Fibroblast of lung (primary cell): ENCODE data around the gene GMPS. TPM values are rescaled to one million over a fixed set of nuclear protein-coding genes. Genes with fewer than 3 reads are reported as not detected.
"Not testable (repeated sequence)": the region's sequence is repeated elsewhere in the genome, so short reads cannot be mapped to it uniquely, and the experiment has no call there.

Source experiments
- DNase-seq, 2 donors: peaks; one replicate each; pipeline versions ENCODE4 v3.0.0 to v3.0.0-alpha.2; 2010; ENCODE audit warnings: low read depth in 2 of 2
- H2AFZ ChIP-seq: 2 replicates; pipeline ENCODE4 v1.5.1; 2012; ENCODE audit warnings: low read length, control low read depth, inconsistent platforms
- H3K27ac ChIP-seq: 2 replicates; pipeline ENCODE4 v1.5.1; 2011; ENCODE audit warnings: low read length, control low read depth; ENCODE audit not compliant: insufficient read depth
- H3K27me3 ChIP-seq: 2 replicates; pipeline ENCODE4 v1.5.1; 2011; ENCODE audit warnings: mild to moderate bottlenecking, low read length; ENCODE audit not compliant: control insufficient read depth, insufficient read depth
- H3K36me3 ChIP-seq: 2 replicates; pipeline ENCODE4 v1.5.1; 2011; ENCODE audit warnings: low read length; ENCODE audit not compliant: control insufficient read depth, insufficient read depth
- H3K4me1 ChIP-seq: 2 replicates; pipeline ENCODE4 v1.5.1; 2011; ENCODE audit warnings: low read length; ENCODE audit not compliant: control insufficient read depth, insufficient read depth; ENCODE audit errors: extremely low read depth
- H3K4me2 ChIP-seq: 2 replicates; pipeline ENCODE4 v1.5.1; 2011; ENCODE audit warnings: low read length, control low read depth; ENCODE audit not compliant: insufficient read depth; ENCODE audit errors: extremely low read depth
- H3K4me3 ChIP-seq, 4 experiments: fragments of 200-600 bp in 1 of 4; sonication (generic) in 1 of 4; replicated peaks in 1 of 4; 2 replicates each; pipeline ENCODE4 v1.5.1; 2011 to 2016; ENCODE audit warnings: low read length in 4 of 4, low read depth in 3 of 4, mild to moderate bottlenecking in 3 of 4, control low read depth in 2 of 4, inconsistent platforms in 1 of 4, mixed read lengths in 1 of 4; ENCODE audit not compliant: insufficient read depth in 1 of 4; ENCODE audit errors: control extremely low read depth in 1 of 4
- H3K79me2 ChIP-seq: 2 replicates; pipeline ENCODE4 v1.5.1; 2012; ENCODE audit warnings: mild to moderate bottlenecking, low read length, inconsistent platforms; ENCODE audit not compliant: control insufficient read depth, insufficient read depth
- H3K9ac ChIP-seq: 2 replicates; pipeline ENCODE4 v1.5.1; 2011; ENCODE audit warnings: mild to moderate bottlenecking, low read length, control low read depth; ENCODE audit not compliant: insufficient read depth
- H3K9me3 ChIP-seq: 2 replicates; pipeline ENCODE4 v1.5.1; 2012; ENCODE audit warnings: low read depth, low read length; ENCODE audit not compliant: control insufficient read depth, insufficient read depth
- H4K20me1 ChIP-seq: 2 replicates; pipeline ENCODE4 v1.5.1; 2011; ENCODE audit warnings: low read length; ENCODE audit not compliant: control insufficient read depth, insufficient read depth; ENCODE audit errors: extremely low read depth
- EZH2 ChIP-seq: IDR thresholded peaks from 2 replicates; pipeline ENCODE4 v1.5.1; 2012; ENCODE audit warnings: low read length, control low read depth, mild to moderate bottlenecking; ENCODE audit errors: missing control alignments
- polyA plus RNA-seq, 2 donors: library from polyadenylated mRNA; depleted of rRNA in 1 of 2; stranded (reverse) in 1 of 2; unstranded in 1 of 2; fragments of >200 nt; gene quantifications; 2 replicates each; pipeline ENCODE4 v1.2.1, GENCODE V29; 2011 to 2012; ENCODE audit warnings: missing spikeins in 1 of 2
- total RNA-seq: library from RNA; depleted of rRNA; stranded (reverse); fragments of >200 nt; gene quantifications from 2 replicates; pipeline ENCODE4 v1.2.1, GENCODE V29; 2014
- TF ChIP-seq, protein P1 (sequence below), 2 donors: IDR thresholded peaks in 1 of 2; conservative IDR thresholded peaks in 1 of 2; 1 replicate in 1 of 2; 2 replicates in 1 of 2; pipeline ENCODE4 v1.5.1; 2011 to 2012; ENCODE audit warnings: low read length in 2 of 2, control low read depth in 1 of 2, inconsistent platforms in 1 of 2, low read depth in 1 of 2, mild to moderate bottlenecking in 1 of 2

GMPS gene
- total and polyA plus RNA-seq, 2 donors (not counting 1 experiment from before 2014, with no cell fraction given): 20.6 to 93.3 TPM

DNA sequence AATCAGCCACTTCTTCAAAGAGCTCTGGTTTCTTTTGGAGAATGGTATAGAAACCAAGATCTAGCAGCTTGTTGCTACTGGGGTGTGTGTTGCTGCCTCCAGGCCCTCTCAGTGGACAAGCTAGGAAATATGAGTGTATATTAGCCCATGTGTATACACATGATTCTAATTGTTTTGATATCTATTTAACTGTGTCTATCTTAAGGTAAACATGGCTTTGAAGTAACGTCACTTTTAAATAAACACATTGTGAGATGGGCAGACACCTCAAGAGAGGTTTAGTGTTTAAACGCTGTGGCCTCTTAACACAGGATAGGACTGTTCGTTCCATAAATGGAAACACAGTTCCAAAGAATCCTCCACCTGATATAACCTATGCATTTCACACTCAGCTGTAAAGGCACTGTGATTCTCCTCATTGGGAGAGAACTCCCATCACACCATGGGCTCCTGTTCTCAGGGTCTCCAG is 87.0 kb downstream of the GMPS start:
- H2AFZ ChIP-seq: no peak overlapping the region

DNA sequence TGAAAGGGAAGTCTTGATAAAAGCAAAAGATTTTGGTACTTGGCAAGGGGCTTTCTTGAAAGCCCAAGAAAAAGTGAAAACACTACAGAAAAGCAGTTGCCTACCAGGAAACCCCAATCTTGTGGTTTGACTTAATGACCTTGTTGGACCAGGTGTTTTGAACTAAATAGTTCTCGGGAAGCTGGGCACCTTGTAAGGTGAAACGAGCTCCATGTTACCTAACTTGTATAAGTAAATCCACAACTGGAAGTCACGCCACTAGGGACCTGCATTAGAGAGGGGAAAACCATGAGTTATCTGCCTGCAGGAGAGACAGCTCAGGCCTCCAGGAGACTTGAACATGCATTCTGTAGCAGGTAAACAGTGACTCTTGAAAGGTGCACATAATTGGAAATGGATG is 88.2 kb downstream of the GMPS start:
- DNase-seq: no peak
- no peak overlapping the region for H3K9ac ChIP-seq
- no peak overlapping the region for H3K4me2 ChIP-seq
- no peaks in the 10 kb centered on the region for H3K36me3 ChIP-seq
- TF ChIP-seq, protein P1, sequence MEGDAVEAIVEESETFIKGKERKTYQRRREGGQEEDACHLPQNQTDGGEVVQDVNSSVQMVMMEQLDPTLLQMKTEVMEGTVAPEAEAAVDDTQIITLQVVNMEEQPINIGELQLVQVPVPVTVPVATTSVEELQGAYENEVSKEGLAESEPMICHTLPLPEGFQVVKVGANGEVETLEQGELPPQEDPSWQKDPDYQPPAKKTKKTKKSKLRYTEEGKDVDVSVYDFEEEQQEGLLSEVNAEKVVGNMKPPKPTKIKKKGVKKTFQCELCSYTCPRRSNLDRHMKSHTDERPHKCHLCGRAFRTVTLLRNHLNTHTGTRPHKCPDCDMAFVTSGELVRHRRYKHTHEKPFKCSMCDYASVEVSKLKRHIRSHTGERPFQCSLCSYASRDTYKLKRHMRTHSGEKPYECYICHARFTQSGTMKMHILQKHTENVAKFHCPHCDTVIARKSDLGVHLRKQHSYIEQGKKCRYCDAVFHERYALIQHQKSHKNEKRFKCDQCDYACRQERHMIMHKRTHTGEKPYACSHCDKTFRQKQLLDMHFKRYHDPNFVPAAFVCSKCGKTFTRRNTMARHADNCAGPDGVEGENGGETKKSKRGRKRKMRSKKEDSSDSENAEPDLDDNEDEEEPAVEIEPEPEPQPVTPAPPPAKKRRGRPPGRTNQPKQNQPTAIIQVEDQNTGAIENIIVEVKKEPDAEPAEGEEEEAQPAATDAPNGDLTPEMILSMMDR (conservative IDR thresholded peaks at IDR 0.05 in 1 of 2, IDR thresholded peaks at IDR 0.05 in 1 of 2; ENCODE audit: low read depth in 1 of 2, low read length in 2 of 2): no peak
- no peak for TF ChIP-seq EZH2
- no peaks in the 10 kb centered on the region for H3K79me2 ChIP-seq
- H3K27ac ChIP-seq: no peak overlapping the region
- H3K4me1 ChIP-seq: no peaks in the 10 kb centered on the region
- H3K9me3 ChIP-seq: no peaks in the 10 kb centered on the region
- no peak overlapping the region for H2AFZ ChIP-seq
- H3K4me3 ChIP-seq: no peak overlapping the region
- H4K20me1 ChIP-seq: no peaks in the 10 kb centered on the region
- no peaks in the 10 kb centered on the region for H3K27me3 ChIP-seq

More for the DNA sequence above, 87.0 kb downstream of the GMPS start:
- Histone ChIP-seq H3K79me2 (no peaks in the 10 kb centered on the region), H4K20me1 (no peaks in the 10 kb centered on the region), H3K4me3 (no peak overlapping the region), H3K27me3 (no peaks in the 10 kb centered on the region), H3K4me1 (no peaks in the 10 kb centered on the region), H3K27ac (no peak overlapping the region), H3K9me3 (no peaks in the 10 kb centered on the region), H3K4me2 (no peak overlapping the region), H3K36me3 (no peaks in the 10 kb centered on the region), H3K9ac (no peak overlapping the region)
- no peak for TF ChIP-seq EZH2
- TF ChIP-seq, protein P1 (conservative IDR thresholded peaks at IDR 0.05 in 1 of 2, IDR thresholded peaks at IDR 0.05 in 1 of 2; ENCODE audit: low read depth in 1 of 2, low read length in 2 of 2): no peak
- DNase-seq: no peak

DNA sequence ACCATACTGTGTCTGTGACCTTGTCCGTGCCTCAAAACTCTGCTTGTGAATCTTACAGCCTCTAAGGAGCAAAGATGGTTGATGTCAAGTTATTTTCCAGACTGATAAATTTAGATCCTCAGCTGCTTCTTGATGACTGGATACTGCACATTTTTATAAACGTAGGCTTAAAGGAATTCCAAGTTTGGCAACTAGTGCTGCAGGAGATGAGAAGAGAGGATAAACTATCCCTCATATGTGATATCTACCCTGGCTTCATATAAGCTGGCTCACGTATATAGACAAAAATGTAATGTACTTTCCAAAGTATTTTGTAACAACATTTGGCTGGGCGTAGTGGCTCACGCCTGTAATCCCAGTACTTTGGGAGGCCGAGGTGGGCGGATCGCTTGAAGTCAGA is 89.6 kb downstream of the GMPS start:
- H3K4me1 ChIP-seq: no peaks in the 10 kb centered on the region
- no peaks in the 10 kb centered on the region for H3K79me2 ChIP-seq
- no peak for TF ChIP-seq EZH2
- TF ChIP-seq, protein P1 (conservative IDR thresholded peaks at IDR 0.05 in 1 of 2, IDR thresholded peaks at IDR 0.05 in 1 of 2; ENCODE audit: low read depth in 1 of 2, low read length in 2 of 2): no peak
- no peaks in the 10 kb centered on the region for H3K27me3 ChIP-seq
- peak; percentile 18 to 57 for DNase-seq
- peak overlapping the region; percentile 10 for H3K27ac ChIP-seq
- no peaks in the 10 kb centered on the region for H3K9me3 ChIP-seq
- H3K4me2 ChIP-seq: no peak overlapping the region
- no peak overlapping the region for H2AFZ ChIP-seq
- H3K4me3 ChIP-seq: no peak overlapping the region
- H4K20me1 ChIP-seq: no peaks in the 10 kb centered on the region
- no peaks in the 10 kb centered on the region for H3K36me3 ChIP-seq
- H3K9ac ChIP-seq: no peak overlapping the region

DNA sequence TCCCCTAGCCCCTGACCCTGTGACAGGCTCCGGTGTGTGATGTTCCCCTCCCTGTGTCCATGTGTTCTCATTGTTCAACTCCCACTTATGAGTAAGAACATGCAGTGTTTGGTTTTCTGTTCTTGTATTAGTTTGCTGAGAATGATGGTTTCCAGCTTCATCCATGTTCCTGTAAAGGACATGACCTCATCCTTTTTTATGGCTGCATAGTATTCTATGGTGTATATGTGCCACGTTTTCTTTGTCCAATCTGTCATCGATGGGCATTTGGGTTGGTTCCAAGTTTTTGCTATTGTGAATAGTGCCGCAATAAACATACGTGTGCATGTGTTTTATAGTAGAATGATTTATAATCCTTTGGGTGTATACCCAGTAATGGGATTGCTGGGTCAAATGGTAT is 90.6 kb downstream of the GMPS start:
- not testable (repeated sequence) for H4K20me1 ChIP-seq, H3K27me3 ChIP-seq, H3K4me2 ChIP-seq, H3K9ac ChIP-seq, H3K36me3 ChIP-seq, H2AFZ ChIP-seq, H3K79me2 ChIP-seq, H3K4me3 ChIP-seq, H3K9me3 ChIP-seq, H3K4me1 ChIP-seq, H3K27ac ChIP-seq, DNase-seq
